NCI-H2227 (cell line): ENCODE measurements around the gene JTB.
A peak's percentile ranks its signal among the peaks of the same experiment; 100 is the strongest.

ENCODE experiments used
- DNase-seq: peaks from one replicate; lab custom pipeline; 2025; ENCODE audit not compliant: unreplicated experiment; lab: John Stamatoyannopoulos, UW

The JTB gene

GRCh38 chr1:153956997-153957715 lies 20.3 kb downstream of the JTB start:
- DNase-seq, result no peak

- no peak for DNase-seq
These were observed 22.6 kb downstream of the JTB start for GRCh38 chr1:153954826-153955225.

GRCh38 chr1:153953859-153954365 lies 23.6 kb downstream of the JTB start:
- DNase-seq, result no peak

DNA sequence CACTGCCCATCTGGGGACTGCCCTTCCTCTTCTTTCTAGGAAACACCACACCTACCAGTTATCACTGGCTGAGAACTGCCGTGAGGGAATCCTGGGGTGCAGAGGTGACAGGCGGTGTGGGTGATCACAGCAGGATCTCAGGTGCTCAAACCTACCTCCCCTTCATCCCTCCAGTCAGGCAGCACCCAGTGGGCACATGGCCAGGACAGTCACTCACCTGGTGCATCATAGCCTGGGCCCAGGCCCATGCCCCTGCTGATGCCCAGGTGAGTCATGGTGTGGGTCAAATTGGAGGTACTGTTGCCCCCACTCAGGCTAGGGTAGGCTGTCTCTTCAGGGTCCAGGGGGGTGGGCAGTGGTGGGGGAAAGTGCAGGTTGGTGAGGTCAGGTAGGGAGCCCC lies 25.7 kb downstream of the JTB start:
- DNase-seq, result no peak

DNA sequence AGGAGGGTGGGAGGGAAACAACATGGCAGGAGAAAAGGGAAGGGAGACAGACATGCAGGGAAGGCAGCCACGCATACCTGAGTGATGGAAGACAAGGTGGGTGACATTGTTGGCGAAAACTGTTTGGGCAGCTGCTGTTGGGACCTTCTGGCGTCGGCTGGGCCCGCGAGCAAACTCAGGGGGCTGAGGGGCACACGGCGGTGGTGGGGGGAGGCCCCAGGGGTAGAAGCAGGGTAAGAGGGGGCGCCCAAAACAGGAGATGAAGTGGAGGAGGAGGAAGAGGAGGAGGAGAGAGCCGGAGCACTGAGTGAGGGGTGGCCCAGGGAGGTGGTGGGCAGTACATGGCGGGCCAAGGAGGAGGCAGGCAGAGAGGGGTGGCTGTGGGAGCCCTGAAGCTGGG lies 26.3 kb downstream of the JTB start:
- DNase-seq, result no peak

GRCh38 chr1:153946622-153947241 lies 30.7 kb downstream of the JTB start, which contains the start of gene DENND4B:
Gene DENND4B, minus strand, starts transcription at chr1:153946718. Its CDS starts 2,344 bp downstream, at chr1:153944374.
- DNase-seq, result peak; percentile 88

GRCh38 chr1:153945795-153946621 lies 31.5 kb downstream of the JTB start:
- DNase-seq, result peak; percentile 67

DNA sequence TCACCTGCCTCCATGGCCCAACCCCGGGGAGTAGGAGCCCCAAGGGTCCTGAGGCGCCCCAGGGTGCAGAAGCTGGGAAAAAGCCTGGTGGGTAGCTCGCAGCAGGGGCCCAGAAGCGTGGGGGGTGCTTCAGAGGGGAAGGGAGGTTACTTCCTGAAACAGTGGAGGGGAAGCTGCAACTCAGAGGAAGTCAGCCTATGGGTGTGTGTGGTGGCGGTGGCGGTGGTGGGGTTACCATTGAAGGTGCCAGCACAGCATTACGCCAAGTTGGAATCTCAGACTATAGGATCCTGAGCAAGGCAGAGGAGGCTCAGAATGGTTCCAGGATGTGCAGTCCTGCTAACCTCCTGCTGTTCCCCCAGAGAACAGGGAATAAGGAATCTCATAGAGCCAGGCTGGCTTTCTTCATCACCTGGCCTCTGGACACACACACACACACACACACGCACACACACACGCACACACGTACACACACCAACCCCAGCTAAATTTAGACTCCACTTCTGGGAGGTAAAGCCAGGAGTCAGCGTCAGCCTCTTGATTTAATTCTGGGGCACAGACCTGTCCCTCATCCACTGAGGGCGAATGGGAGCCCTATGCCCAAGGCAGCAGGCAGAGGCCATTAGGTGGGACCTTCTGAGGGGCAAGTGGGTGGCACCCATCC lies 32.2 kb downstream of the JTB start:
- DNase-seq, result peak; percentile 45

DNA sequence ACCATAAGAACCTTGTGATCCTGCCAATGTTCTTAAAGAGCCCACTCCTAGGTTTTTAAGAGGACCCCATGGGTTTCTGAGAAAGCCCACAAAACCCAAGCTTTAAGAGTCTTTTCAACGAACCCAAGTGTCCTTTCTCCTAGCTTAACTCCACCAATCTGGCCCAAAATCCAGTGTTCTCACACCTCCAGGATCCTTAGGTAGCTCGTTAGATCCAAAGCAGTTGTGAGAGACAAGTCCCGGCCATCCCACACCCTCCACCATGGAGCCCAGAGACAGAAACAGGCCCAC lies 32.7 kb downstream of the JTB start:
- DNase-seq, result no peak

DNA sequence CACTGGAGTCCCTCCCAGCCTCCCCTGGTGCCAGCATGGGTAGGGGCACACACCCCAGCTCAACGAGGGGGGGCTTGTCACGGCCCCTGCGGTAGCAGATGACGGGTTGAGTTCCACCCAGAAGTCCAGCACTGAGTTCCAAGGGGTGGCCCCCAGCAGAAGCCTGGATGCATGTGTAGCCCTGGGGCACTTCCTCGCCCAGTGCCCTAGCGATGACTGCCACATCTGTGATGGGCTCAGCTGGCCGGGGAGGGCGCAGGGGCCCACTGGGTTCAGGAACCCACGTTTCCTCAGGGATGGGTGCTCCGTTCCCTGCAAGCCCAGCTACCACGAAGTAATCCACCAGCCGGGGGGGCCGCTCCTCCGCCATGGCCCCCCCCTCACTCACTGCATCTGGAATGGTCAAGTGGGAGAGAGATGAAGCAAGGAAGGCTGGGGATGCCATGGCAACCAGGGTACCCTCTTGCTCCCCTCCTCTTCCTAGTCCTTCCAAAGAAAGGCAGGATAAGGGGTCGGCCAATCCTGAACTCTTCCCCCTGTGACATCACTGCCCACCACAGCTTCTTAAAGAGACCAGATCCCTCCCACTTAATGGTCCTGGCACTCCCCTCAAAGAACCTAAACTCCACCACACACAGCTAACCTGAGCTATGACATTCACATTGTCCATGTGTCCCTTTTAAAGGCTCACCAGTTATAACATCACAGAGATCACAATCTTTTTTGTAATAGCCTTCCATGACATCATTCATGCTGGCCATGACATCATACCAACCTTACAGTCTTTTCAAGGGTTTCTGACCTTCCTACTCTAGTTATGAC lies 33.3 kb downstream of the JTB start:
- no peak for DNase-seq

DNA sequence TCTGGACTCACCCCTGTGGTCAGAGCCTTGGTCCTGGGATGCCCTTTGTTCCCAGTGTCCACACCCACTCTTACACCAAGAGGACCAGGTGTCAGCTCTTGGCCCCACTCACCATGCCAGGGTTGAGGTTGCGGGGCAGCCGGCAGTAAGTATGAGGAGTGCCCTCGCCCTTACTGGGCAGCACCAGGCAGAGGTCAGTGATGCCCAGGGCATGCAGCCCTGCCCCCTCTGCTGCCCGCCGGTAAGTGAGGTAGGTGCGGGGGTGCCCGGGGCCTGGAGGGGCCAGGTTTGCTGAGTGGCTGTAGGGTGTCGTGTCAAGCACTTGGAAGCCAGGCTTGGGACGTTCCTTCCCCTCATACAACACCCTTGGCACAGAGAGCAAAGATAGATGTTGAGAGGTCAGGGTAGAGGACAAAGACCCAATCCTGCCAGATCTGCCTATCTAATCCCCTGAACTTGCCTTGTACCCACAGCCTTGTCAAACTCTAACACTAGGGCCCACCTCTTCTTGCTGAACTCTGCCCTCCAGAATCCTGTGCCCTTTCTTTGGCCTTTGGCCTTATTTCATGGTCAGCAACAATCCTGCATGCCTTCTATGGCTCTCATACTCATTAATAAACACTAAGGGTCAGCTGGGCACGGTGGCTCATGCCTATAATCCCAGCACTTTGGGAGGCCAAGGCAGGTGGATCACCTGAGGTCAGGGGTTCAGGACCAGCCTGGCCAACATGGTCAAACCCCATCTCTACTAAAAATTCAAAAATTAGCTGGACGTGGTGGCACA lies 34.5 kb downstream of the JTB start:
- DNase-seq, result no peak

GRCh38 chr1:153941826-153942725 lies 35.4 kb downstream of the JTB start:
- DNase-seq, result no peak

DNA sequence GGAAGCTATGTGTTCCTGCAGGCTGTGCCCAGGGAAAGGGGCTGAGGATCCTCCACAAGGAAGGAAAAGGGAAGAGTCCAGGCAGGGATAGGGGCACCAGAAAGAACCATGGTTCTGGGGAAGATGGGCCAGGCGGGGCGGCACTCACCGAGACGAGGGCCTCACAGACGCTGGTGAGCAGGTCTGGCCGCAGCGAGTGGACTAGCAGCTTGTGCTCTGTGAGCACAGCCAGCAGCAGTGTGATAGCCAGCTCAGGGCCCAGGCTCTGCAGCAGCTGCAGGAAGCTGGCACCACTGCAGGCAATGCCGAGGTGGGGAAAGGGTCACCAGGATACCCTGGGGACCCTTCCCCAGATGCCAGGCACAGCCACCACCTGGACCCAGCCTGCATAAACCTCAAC lies 36.7 kb downstream of the JTB start:
- no peak for DNase-seq

DNA sequence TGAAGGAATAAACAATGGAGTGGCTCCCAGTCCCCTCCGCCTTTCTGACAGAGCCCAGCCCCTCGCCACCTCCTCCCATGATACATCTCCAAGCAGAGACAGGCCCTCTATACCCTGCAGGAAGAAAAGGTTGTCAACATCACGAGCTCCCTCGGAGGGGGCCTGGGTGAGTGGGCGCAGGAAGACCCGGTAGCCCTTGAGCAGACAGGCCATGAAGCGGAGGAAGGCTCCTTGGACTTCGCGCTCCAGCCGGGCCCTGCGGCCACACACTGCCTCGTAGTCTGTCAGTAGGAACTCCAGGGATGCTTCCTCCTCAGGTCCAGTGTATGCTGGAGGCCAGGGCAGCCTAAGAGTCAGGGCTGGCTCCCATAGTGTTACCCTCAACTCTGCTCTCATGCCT lies 38.0 kb downstream of the JTB start:
- DNase-seq, result no peak

- no peak for DNase-seq
These were observed 38.5 kb downstream of the JTB start for GRCh38 chr1:153938996-153939395.

DNA sequence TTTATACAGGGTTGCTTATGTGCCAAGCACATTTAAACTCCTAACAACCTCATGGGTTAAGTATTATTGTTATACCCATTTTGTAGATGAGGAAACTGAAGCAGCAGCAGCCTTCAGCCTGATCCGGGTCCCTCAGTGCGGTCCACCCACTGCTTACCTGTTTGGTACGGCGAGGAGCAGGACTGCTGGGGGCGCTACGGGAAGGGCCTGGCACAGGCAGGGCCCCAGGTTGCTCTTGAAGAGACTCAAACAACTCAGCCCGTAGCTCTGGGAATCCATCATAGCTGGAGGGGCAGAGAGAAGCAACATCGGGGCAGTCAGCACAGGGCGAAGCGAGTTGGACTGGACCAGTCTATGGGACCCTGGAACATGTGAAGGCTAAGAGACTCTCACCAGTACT lies 40.1 kb downstream of the JTB start:
- no peak for DNase-seq

GRCh38 chr1:153936011-153936802 lies 41.3 kb downstream of the JTB start:
- DNase-seq, result no peak

DNA sequence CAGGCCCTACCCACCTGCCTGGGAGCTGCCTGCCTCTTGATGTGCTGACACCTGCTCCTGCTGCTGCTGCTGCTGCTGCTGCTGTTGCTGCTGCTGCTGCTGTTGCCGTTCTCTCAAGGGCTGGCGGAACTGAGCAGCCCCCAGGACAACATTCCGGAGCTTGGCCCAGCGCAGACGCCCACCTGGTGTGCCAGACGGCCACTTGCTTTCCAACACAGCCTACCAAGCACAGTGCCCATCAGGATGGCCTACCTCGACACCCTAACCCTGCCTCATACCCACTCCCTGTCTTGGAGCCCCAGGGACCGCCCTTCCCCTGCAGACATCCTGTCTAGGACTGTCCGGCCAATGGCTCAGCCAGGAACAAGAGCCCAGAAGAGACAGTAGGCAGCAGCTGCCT lies 42.7 kb downstream of the JTB start:
- no peak for DNase-seq
